ENCODE data around the gene BANP.

Gene BANP

DNA sequence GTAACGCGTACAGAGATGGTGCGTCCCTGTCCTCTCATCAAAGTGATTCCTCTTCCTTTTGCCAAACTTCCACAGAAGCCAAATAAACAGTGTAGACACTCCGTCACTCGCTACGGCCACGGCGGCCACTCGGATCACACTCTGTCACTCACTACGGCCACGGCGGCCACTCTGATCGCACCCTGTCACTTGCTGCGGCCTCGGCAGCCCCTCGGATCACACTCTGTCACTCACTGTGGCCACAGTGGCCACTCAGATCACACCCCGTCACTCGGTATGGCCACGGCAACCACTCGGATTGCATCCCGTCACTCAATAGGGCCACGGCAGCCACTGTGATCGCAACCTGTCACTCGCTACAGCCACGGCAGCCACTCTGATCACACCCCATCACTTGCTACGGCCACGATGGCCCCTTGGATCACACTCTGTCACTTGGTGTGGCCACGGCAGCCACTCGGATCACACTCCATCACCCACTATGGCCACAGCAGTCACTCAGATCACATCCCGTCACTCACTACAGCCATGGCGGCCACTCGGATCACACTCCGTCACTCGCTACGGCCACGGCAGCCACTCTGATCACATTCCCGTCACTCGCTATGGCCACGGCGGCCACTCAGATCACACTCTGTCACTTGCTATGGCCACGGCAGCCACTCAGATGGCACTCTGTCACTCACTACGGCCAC is 170.8 kb downstream of the BANP start:
- DNase-seq (ENCODE audit: insufficient read length, low spot score) (no peak), FAIRE-seq (no peak)
- TF ChIP-seq, protein P1, sequence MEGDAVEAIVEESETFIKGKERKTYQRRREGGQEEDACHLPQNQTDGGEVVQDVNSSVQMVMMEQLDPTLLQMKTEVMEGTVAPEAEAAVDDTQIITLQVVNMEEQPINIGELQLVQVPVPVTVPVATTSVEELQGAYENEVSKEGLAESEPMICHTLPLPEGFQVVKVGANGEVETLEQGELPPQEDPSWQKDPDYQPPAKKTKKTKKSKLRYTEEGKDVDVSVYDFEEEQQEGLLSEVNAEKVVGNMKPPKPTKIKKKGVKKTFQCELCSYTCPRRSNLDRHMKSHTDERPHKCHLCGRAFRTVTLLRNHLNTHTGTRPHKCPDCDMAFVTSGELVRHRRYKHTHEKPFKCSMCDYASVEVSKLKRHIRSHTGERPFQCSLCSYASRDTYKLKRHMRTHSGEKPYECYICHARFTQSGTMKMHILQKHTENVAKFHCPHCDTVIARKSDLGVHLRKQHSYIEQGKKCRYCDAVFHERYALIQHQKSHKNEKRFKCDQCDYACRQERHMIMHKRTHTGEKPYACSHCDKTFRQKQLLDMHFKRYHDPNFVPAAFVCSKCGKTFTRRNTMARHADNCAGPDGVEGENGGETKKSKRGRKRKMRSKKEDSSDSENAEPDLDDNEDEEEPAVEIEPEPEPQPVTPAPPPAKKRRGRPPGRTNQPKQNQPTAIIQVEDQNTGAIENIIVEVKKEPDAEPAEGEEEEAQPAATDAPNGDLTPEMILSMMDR (IDR thresholded peaks at IDR 0.05; ENCODE audit: insufficient read depth, missing control alignments): no peak

All from D721Med (cell line).